ENCODE measurements around the gene FOXP1. TPM values are rescaled to one million over a fixed set of nuclear protein-coding genes. Genes with fewer than 3 reads are reported as not detected.

FOXP1 gene
- polyA plus RNA-seq, 1 donor from 2014 or later: 5.6 TPM

GRCh38 chr3:71577011-71577410 lies 6.5 kb downstream of the FOXP1 start:
- H2AFZ ChIP-seq (ENCODE audit: low read depth, low read length): no peak overlapping the region
- peaks cover 25% of the 10 kb centered on the region for H3K79me2 ChIP-seq (replicated peaks; ENCODE audit: insufficient read depth, low read length)
- no peaks in the 10 kb centered on the region for H3K9me3 ChIP-seq (ENCODE audit: low read length)
- H3K27ac ChIP-seq (ENCODE audit: low read length): no peak overlapping the region
- TF ChIP-seq TAF1 (IDR thresholded peaks at IDR 0.05; ENCODE audit: low read depth) (no peak), RAD21 (conservative IDR thresholded peaks at IDR 0.05) (no peak), EZH2 (IDR thresholded peaks at IDR 0.05; ENCODE audit: borderline replicate concordance, insufficient read depth, low read length, poor library complexity, severe bottlenecking) (no peak), CTCF (IDR thresholded peaks at IDR 0.05; ENCODE audit: poor library complexity, severe bottlenecking) (no peak), EP300 (conservative IDR thresholded peaks at IDR 0.05; ENCODE audit: poor library complexity, severe bottlenecking) (no peak), REST (IDR thresholded peaks at IDR 0.05; ENCODE audit: borderline replicate concordance) (no peak), POLR2AphosphoS5 (IDR thresholded peaks at IDR 0.05) (no peak)
- no peaks in the 10 kb centered on the region for H3K9me2 ChIP-seq (ENCODE audit: insufficient read depth, low read length)
- H3K4me3 ChIP-seq (ENCODE audit: low read length): no peak overlapping the region
- peaks cover 20% of the 10 kb centered on the region for H3K27me3 ChIP-seq (ENCODE audit: insufficient read depth, low read depth, low read length)
- H3K36me3 ChIP-seq (ENCODE audit: insufficient read depth, low read length): no peaks in the 10 kb centered on the region
- H3K4me2 ChIP-seq (ENCODE audit: low read length): no peak overlapping the region
- H3F3A ChIP-seq (ENCODE audit: insufficient read depth, low read length, poor library complexity, severe bottlenecking): no peaks in the 10 kb centered on the region
- H4K20me1 ChIP-seq (ENCODE audit: insufficient read depth): no peaks in the 10 kb centered on the region
- no peak overlapping the region for H3K9ac ChIP-seq (ENCODE audit: low read length)

GRCh38 chr3:71575433-71575832 lies 8.1 kb downstream of the FOXP1 start:
- Histone ChIP-seq H3K27ac (ENCODE audit: low read length) (no peak overlapping the region), H3K9me3 (ENCODE audit: low read length) (no peaks in the 10 kb centered on the region), H2AFZ (ENCODE audit: low read depth, low read length) (no peak overlapping the region), H3K9ac (ENCODE audit: low read length) (no peak overlapping the region), H3K36me3 (ENCODE audit: insufficient read depth, low read length) (no peaks in the 10 kb centered on the region), H3K79me2 (replicated peaks; ENCODE audit: insufficient read depth, low read length) (peaks cover 25% of the 10 kb centered on the region), H3K9me2 (ENCODE audit: insufficient read depth, low read length) (no peaks in the 10 kb centered on the region), H3K4me3 (ENCODE audit: low read length) (no peak overlapping the region), H4K20me1 (ENCODE audit: insufficient read depth) (no peaks in the 10 kb centered on the region), H3F3A (ENCODE audit: insufficient read depth, low read length, poor library complexity, severe bottlenecking) (no peaks in the 10 kb centered on the region), H3K27me3 (ENCODE audit: insufficient read depth, low read depth, low read length) (peaks cover 4% of the 10 kb centered on the region), H3K4me2 (ENCODE audit: low read length) (no peak overlapping the region)
- TF ChIP-seq EZH2 (IDR thresholded peaks at IDR 0.05; ENCODE audit: borderline replicate concordance, insufficient read depth, low read length, poor library complexity, severe bottlenecking) (no peak), RAD21 (conservative IDR thresholded peaks at IDR 0.05) (no peak), CTCF (IDR thresholded peaks at IDR 0.05; ENCODE audit: poor library complexity, severe bottlenecking) (no peak), TAF1 (IDR thresholded peaks at IDR 0.05; ENCODE audit: low read depth) (no peak), MXI1 (conservative IDR thresholded peaks at IDR 0.05; ENCODE audit: poor library complexity, severe bottlenecking) (no peak), SMC3 (conservative IDR thresholded peaks at IDR 0.05; ENCODE audit: poor library complexity) (no peak), EP300 (conservative IDR thresholded peaks at IDR 0.05; ENCODE audit: poor library complexity, severe bottlenecking) (no peak), REST (IDR thresholded peaks at IDR 0.05; ENCODE audit: borderline replicate concordance) (no peak), POLR2AphosphoS5 (IDR thresholded peaks at IDR 0.05) (no peak)
